ENCODE data around the gene CEP72.

DNA sequence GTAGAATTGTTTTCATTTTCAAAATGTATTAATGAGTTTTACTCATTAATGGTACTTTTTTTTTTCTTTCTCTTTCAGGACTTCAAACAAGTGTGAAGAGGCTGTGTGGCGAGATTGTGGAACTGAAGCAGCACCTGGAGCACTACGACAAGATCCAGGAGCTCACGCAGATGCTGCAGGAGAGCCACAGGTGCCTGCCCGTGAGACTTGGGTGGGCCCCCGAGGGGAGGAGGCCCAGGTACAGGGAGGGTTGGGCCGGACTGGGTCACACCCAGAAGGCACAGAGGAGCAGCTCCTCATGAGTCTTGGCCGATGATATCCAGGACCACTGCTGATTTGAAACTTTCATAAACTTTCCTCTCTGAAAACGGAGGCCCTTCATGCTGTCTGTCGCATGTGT lies 35.6 kb downstream of the CEP72 start:
- no peak for TF ChIP-seq POLR2AphosphoS5 (IDR thresholded peaks at IDR 0.05)
- no peak for TF ChIP-seq CTCF (IDR thresholded peaks at IDR 0.05)
- TF ChIP-seq POLR2A (IDR thresholded peaks at IDR 0.05; ENCODE audit: low read depth): no peak
- no peak for TF ChIP-seq EP300 (IDR thresholded peaks at IDR 0.05)

Measured in esophagus muscularis mucosa (tissue), 4 donors.